Subcutaneous abdominal adipose tissue (tissue), 5 donors: ENCODE results near the gene ATP2A3.

Source experiments
- H3K27ac ChIP-seq: one replicate; pipeline ENCODE4 v1.7.0; 2013; ENCODE audit warnings: low read depth, mild to moderate bottlenecking, inconsistent platforms, low read length, moderate library complexity
- H3K27me3 ChIP-seq, 5 donors: one replicate each; pipeline ENCODE4 v1.7.0; 2013; ENCODE audit warnings: low read length in 5 of 5, inconsistent platforms in 1 of 5; ENCODE audit not compliant: control insufficient read depth in 5 of 5, insufficient read depth in 4 of 5
- H3K36me3 ChIP-seq, 5 donors: one replicate each; pipeline ENCODE4 v1.7.0; 2013; ENCODE audit warnings: low read length in 5 of 5; ENCODE audit not compliant: control insufficient read depth in 5 of 5, insufficient read depth in 5 of 5
- H3K4me1 ChIP-seq, 5 donors: one replicate each; pipeline ENCODE4 v1.7.0; 2013; ENCODE audit warnings: low read length in 5 of 5, mild to moderate bottlenecking in 3 of 5, moderate library complexity in 1 of 5; ENCODE audit not compliant: control insufficient read depth in 5 of 5, insufficient read depth in 5 of 5
- H3K4me3 ChIP-seq, 5 donors: one replicate each; pipeline ENCODE4 v1.7.0; 2013; ENCODE audit warnings: low read length in 5 of 5, low read depth in 1 of 5
- H3K9ac ChIP-seq, 5 donors: one replicate each; pipeline ENCODE4 v1.7.0; 2013; ENCODE audit warnings: low read length in 5 of 5, mild to moderate bottlenecking in 4 of 5, moderate library complexity in 3 of 5
- H3K9me3 ChIP-seq, 5 donors: one replicate each; pipeline ENCODE4 v1.7.0; 2013; ENCODE audit warnings: low read length in 5 of 5; ENCODE audit not compliant: control insufficient read depth in 5 of 5
- donor health status: healthy.
- donor health status: healthy.
- donor health status: healthy.
- donor health status: healthy.
- donor health status: healthy.

The ATP2A3 gene

GRCh38 chr17:4005296-4006164 is 41.3 kb upstream of the ATP2A3 start:
- H3K4me3 ChIP-seq = no peak overlapping the region
- H3K4me1 ChIP-seq = peaks cover 2 to 20% (median 6%) of the 10 kb centered on the region in 5 donors
- H3K27me3 ChIP-seq = peaks cover 0 to 9% (median 0%) of the 10 kb centered on the region in 5 donors
- H3K9me3 ChIP-seq = no peaks in the 10 kb centered on the region
- H3K27ac ChIP-seq = no peak overlapping the region
- peaks cover 4 to 55% (median 49%) of the 10 kb centered on the region in 5 donors for H3K36me3 ChIP-seq
- H3K9ac ChIP-seq = peak overlapping the region in 1 of 5 donors; percentile 41

DNA sequence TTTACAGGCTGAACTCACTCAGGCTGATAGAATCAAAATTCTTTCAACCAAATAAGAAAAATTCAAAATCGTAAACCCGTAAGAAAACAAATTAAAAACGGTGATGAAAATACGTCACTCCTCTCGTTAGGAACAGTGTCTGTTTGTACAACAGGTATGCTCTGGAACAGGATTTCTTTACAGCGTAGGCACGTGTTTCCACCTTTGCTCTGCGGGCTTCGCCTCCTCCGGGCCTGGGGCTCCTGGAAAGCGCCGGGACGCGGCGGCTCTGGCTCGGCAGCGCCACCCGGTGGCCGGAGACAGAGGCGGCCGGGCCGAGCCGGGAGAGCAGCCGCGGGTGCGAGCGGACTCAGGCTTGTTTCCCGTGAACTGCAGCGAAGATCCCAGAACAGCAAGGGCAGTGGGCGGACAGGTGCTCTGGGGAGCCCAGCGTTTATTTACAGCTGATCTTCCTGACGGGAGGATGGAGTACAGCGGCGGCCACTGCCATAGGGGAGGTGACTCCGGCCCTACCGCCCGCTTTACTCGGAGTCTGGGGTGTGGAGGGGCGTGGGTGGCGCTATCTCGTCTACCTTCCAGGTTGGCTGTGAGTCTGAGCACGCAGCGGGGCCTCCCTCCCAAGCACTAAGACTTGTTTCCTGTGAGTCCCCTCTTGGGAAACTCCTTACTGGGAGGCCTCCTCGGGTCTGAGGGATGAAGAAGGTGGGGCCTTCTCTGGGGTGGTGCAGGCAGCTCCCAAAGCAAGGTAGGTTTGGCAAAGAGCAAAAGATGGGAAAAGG is 40.5 kb upstream of the ATP2A3 start:
- H3K36me3 ChIP-seq = peaks cover 4 to 48% (median 45%) of the 10 kb centered on the region in 5 donors
- H3K27me3 ChIP-seq = peaks cover 0 to 13% (median 0%) of the 10 kb centered on the region in 5 donors
- H3K4me1 ChIP-seq = peaks cover 2 to 20% (median 6%) of the 10 kb centered on the region in 5 donors
- H3K27ac ChIP-seq = no peak overlapping the region
- H3K4me3 ChIP-seq = no peak overlapping the region
- H3K9ac ChIP-seq = peak overlapping the region in 1 of 5 donors; percentile 41
- no peaks in the 10 kb centered on the region for H3K9me3 ChIP-seq

DNA sequence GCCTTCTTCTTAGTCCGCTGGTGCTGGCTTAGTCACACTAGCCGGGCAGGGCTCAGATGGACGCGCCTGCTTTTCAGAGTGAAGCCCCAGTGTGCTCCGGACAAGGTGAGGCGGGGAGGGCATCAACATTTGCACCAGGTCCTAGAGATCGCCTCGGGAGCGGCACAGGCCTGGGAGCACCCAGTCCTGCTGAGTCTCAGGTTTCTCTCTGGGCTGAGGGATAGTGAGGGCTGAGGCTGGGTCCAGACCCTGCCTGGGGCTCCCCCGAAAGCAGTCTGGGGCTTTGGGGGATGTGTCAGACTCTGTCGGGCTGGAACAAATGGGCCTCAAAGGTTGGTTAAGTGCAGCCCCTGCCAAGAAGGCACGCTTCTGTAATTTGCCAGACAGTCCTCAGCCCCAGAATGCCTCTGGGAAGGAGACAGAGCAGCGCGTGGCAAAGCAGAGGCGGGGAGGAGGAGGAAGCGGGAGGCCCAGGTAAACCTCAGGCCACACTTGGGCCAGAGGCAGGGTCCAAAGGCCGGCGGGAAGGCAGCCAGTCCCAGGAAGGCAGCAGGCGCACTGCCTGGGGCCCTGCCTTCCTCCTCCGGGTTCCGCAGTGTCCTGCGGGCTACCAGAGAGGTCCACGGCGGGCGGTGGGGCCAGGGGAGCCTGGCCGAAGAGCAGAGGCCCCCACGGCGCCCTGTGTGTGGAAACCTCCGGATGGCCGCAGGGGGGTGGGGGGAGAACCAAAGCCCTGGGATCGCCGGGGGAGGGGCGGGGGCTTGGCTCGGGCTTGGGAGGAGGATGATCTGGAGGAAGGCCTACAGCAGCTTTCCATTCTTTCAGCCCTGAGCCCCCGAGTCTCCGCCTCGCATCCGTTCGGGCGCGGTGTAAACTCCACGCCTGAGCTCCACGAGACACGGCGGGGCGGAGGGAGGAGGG is 39.5 kb upstream of the ATP2A3 start:
- H3K27me3 ChIP-seq = peaks cover 0 to 13% (median 0%) of the 10 kb centered on the region in 5 donors
- H3K36me3 ChIP-seq = peaks cover 4 to 38% (median 36%) of the 10 kb centered on the region in 5 donors
- peaks cover 2 to 20% (median 6%) of the 10 kb centered on the region in 5 donors for H3K4me1 ChIP-seq
- no peaks in the 10 kb centered on the region for H3K9me3 ChIP-seq
- H3K4me3 ChIP-seq = no peak overlapping the region
- H3K27ac ChIP-seq = no peak overlapping the region
- no peak overlapping the region for H3K9ac ChIP-seq

DNA sequence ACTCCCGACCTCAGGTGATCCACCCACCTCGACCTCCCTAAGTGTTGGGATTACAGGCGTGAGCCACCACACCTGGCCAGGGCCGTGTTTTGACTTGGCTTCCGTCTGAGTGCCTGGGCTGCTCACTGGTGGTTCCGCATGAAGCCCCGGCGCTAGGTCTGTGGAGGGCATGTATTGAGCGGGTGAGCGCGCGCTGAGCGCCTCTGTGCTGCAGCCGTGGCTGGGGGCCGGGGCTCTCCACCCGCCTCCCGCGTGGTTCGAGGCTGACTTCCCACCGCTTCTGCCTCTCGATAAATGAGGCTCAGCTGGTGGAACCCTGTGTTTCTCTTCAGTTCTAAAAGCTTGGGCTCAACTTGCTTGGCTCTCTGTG is 38.9 kb upstream of the ATP2A3 start:
- H3K9me3 ChIP-seq = no peaks in the 10 kb centered on the region
- peaks cover 0 to 32% (median 29%) of the 10 kb centered on the region in 5 donors for H3K36me3 ChIP-seq
- H3K27me3 ChIP-seq = peaks cover 0 to 13% (median 2%) of the 10 kb centered on the region in 5 donors
- H3K9ac ChIP-seq = no peak overlapping the region
- peaks cover 2 to 20% (median 6%) of the 10 kb centered on the region in 5 donors for H3K4me1 ChIP-seq
- H3K4me3 ChIP-seq = no peak overlapping the region
- H3K27ac ChIP-seq = no peak overlapping the region

GRCh38 chr17:4001048-4001590 is 36.9 kb upstream of the ATP2A3 start:
- Histone ChIP-seq H3K9ac (no peak overlapping the region), H3K9me3 (no peaks in the 10 kb centered on the region), H3K4me1 (peaks cover 2 to 20% (median 6%) of the 10 kb centered on the region in 5 donors), H3K27ac (no peak overlapping the region), H3K36me3 (peaks cover 0 to 12% (median 9%) of the 10 kb centered on the region in 5 donors), H3K27me3 (peaks cover 0 to 13% (median 2%) of the 10 kb centered on the region in 5 donors), H3K4me3 (no peak overlapping the region)

GRCh38 chr17:3998436-3998835 is 34.2 kb upstream of the ATP2A3 start:
- Histone ChIP-seq H3K4me3 (no peak overlapping the region), H3K9me3 (peaks cover 0 to 6% (median 3%) of the 10 kb centered on the region in 5 donors), H3K4me1 (peaks cover 0 to 8% (median 6%) of the 10 kb centered on the region in 5 donors), H3K27ac (no peak overlapping the region), H3K27me3 (peaks cover 0 to 10% (median 4%) of the 10 kb centered on the region in 5 donors), H3K36me3 (no peaks in the 10 kb centered on the region), H3K9ac (no peak overlapping the region)

DNA sequence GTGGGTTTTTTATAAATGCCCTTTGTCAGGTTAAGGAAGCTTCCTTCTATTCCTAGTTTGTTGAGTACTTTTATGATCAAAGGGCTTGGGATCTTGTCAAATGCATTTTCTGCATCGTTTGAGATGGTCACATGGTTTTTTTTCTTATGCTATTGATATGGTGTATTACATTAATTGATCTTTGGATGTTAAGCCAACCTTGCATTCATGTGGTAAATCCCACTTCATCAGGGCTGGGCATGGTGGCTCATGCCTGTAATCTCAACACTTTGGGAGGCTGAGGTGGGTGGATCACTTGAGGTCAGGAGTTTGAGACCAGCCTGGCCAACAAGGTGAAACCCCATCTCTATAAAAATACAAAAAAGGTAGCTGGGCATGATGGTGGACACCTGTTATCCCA is 30.8 kb upstream of the ATP2A3 start:
- Histone ChIP-seq H3K9me3 (peaks cover 0 to 6% (median 3%) of the 10 kb centered on the region in 5 donors), H3K9ac (no peak overlapping the region), H3K4me3 (no peak overlapping the region), H3K27me3 (peaks cover 0 to 4% (median 0%) of the 10 kb centered on the region in 5 donors), H3K4me1 (peaks cover 0 to 2% (median 0%) of the 10 kb centered on the region in 5 donors), H3K36me3 (no peaks in the 10 kb centered on the region), H3K27ac (no peak overlapping the region)

DNA sequence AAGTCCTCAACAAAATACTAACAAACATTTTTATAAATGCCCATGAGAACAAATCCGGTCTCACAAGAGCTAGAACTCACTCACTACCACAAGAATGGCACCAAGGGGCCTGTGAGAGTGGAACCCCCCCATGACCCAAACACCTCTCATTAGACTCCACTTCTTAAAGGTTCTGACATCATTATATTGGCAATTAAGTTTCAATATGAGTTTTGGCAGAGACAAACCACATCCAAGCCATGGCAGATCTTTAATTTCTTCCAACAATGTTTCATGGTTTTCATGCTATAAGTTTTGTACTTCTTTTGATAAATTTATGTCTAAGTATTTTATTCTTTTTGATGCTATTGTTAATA is 30.0 kb upstream of the ATP2A3 start:
- Histone ChIP-seq H3K27me3 (peaks cover 0 to 4% (median 0%) of the 10 kb centered on the region in 5 donors), H3K9ac (no peak overlapping the region), H3K4me1 (peaks cover 0 to 2% (median 0%) of the 10 kb centered on the region in 5 donors), H3K36me3 (no peaks in the 10 kb centered on the region), H3K27ac (no peak overlapping the region), H3K4me3 (no peak overlapping the region), H3K9me3 (peaks cover 0 to 6% (median 3%) of the 10 kb centered on the region in 5 donors)
